GM12873 (cell line): Measurements from ENCODE around the gene APPBP2.

Experiments used
- CTCF ChIP-seq: IDR thresholded peaks from 2 replicates; pipeline ENCODE4 v1.5.1; 2012; ENCODE audit warnings: low read depth, mild to moderate bottlenecking, moderate library complexity, low read length, control low read depth; ENCODE audit not compliant: insufficient read depth; ENCODE audit errors: missing control alignments

Gene APPBP2

DNA sequence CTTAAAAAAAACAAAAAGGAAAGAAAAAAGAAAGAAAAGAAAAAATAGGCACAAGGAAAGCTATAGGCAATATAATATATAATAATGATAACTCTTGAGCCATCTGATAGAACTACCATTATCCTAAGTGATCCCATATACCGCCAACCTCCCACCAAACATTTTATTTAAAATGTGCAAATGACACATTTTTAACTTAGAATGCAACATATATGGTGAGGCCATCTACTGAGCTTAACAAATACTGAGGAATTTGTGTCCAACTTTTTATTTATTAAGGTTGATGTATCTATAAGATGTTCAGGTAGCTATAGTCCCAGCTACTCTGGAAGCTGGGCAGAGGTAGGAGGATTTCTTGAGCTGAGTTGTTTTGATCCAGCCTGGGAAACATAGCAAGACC is 14.4 kb upstream of the APPBP2 start:
- no peak for TF ChIP-seq CTCF

- no peak for TF ChIP-seq CTCF
These were observed 13.8 kb upstream of the APPBP2 start for GRCh38 chr17:60539807-60540206.

- TF ChIP-seq CTCF = no peak
These were observed 12.7 kb upstream of the APPBP2 start for GRCh38 chr17:60538726-60539125.

GRCh38 chr17:60535382-60536279 is 9.6 kb upstream of the APPBP2 start:
- TF ChIP-seq CTCF = no peak

DNA sequence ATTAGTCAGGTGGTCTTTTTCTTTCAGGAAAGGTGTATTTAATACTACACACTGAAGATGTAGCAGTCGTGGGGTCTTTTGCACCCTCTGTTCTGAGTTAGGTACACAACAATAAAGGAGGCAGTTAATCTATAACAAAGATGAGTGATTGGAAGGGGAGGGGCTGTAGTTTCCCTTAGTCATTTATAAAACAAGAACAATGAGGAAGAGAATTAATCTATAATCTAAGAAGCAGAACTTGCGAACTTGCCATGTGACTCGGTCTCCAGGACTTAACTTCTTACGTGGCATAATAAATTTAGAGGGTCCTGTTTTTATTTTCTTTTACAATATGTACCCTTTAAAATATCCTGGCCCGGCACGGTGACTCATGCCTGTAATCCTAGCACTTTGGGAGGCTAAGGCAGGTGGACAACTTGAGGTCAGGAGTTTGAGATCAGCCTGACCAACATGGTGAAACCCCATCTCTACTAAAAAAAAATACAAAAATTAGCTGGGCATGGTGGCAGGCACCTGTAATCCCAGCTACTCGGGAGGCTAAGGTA is 8.6 kb upstream of the APPBP2 start:
- TF ChIP-seq CTCF = no peak

DNA sequence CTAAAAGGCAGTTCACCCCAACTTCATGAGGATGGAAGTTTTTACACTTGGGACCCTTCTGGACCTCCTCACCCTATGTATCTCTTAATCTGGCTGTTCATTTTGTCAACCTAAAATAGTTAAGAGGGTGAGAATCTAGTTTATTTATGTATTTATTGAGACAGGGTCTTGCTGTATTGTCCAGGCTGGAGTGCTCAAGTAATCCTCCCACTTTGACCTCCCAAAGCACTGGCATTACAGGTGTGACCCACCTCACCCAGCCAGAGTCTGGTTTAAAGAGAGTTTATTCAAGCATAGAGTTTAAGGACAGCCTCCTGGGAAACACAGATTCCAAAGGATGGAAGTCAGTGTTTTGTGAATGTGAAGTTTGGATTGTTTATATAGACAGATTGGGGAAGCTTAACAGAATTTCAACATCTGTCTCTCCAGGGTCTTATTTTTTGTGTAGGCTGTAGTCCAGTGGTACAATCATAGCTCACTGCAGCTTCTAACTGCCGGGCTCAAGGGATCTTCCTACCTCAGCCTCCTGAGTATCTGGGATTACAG is 8.0 kb upstream of the APPBP2 start:
- TF ChIP-seq CTCF = no peak

DNA sequence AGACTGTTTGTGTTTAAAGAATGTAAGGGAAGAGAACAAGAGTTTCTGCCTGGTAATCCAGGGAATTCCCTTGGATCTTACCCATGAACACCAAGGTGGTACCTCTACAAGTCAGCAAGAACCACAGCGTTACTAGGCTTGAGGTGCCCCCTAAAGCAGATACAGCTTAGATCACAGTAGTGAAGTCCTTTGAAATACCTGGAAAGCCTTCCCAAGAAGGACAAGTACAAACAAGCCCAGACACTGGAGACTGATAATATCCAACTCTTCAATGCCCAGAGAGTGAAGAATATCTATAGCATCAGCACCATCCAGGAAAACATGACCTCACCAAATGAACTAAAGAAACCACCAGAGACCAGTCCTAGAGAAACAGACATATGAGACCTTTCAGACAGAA is 3.8 kb upstream of the APPBP2 start:
- TF ChIP-seq CTCF = no peak
